CMK (cell line): ENCODE data around the gene CCNG1.
A peak's percentile ranks its signal among the peaks of the same experiment; 100 is the strongest.
"Not testable (repeated sequence)": the region's sequence is repeated elsewhere in the genome, so short reads cannot be mapped to it uniquely, and the experiment has no call there.

ENCODE experiments used
- DNase-seq: peaks from one replicate; pipeline ENCODE4 v3.0.0-alpha.2; 2010; ENCODE audit warnings: low read depth

The CCNG1 gene, protein sequence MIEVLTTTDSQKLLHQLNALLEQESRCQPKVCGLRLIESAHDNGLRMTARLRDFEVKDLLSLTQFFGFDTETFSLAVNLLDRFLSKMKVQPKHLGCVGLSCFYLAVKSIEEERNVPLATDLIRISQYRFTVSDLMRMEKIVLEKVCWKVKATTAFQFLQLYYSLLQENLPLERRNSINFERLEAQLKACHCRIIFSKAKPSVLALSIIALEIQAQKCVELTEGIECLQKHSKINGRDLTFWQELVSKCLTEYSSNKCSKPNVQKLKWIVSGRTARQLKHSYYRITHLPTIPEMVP

DNA sequence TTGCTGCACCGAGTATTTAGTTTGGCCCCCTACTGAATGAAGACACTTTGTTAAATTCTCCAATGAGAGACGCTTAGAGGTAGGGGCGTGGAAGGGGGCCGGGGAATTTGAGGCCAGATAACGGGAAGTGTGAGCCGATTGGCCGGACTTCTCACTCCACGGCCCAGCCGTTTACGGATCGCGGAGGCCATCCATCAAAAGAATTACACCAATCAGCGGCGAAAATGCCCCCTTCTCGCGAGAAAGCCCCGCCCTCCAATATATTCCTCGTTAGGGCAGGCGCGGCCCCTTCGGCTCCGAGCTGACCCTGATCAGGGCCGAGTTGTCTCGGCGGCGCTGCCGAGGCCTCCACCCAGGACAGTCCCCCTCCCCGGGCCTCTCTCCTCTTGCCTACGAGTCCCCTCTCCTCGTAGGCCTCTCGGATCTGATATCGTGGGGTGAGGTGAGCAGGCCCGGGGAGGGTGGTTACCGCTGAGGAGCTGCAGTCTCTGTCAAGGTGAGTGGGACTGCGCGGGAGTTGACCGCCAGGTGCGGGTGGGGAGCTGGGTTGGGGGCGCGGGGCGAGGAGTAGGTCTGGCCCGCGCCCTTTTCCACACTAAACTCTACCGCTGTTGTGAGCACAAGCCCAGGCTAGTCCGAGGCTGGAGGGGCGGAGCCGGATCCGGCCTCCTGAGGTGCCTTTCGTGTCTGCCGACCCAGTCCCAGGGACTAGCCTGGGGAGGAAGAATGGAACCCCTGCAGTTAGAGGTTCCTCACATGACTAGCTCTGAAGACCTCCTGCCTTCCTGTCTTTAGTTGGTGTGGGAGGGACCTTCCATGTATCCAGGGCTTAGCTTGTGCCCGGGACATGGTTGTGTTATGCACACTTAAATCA is at the start of gene CCNG1:
TSS of gene CCNG1 (plus strand) at position 287 of the 874 bp plus-strand sequence. CDS start 1,662 bp downstream, outside the sequence.
- DNase-seq = peak; percentile 76

DNA sequence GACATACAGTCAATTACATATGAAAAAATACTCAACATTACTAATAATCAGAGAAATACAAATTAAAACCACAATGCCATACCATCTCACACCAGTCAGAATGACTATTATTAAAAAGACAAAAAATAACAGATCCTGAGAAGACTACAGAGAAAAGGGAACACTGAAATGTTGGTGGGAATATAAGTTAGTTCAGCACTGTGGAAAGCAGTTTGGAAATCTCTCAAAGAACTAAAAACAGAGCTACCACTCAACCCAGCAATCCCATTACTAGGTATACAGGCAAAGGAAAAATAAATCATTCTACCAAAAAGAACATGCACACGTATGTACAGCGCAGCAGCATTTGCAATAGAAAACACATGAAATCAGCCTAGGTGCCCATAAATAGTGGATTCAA is 41.6 kb upstream of the CCNG1 start:
- no peak for DNase-seq

DNA sequence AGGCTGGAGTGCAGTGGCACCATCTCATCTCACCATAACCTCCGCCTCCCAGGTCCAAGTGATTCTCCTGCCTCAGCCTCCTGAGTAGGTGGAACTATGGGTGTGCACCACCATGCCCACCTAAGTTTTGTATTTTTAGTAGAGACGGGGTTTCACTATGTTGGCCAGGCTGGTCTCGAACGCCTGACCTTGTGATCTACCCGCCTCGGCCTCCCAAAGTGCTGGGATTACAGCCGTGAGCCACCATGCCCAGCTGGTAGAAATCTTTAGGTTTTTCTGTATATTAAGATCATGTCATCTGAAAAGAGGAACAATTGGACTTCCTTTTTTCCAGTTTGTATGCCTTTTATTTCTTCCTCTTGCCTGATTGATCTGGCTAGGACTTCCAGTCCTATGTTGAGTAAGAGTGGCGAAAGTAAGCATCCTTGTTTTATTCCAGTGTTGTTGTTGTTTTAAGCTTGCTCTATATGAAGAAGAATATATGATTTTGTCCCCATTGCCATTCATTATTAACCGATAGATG is 40.5 kb upstream of the CCNG1 start:
- not testable (repeated sequence) for DNase-seq

DNA sequence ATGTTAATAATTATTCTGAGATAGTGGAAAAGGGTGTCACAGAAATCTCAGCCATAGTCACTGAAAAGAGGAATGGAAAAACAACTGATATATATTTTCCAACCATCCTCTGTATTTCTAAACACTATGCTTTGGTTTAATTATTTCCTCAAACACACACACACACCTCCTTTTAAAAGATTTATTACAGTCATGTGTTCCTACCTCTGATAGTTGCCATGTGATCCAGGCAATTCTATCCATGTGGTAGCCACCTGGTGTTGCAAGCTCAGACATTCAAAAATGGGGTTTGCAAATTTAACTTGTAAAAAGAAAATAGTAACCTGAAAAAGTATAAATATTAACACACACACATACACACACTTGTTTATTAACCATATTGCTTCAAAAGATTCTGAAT is 40.0 kb upstream of the CCNG1 start:
- no peak for DNase-seq

DNA sequence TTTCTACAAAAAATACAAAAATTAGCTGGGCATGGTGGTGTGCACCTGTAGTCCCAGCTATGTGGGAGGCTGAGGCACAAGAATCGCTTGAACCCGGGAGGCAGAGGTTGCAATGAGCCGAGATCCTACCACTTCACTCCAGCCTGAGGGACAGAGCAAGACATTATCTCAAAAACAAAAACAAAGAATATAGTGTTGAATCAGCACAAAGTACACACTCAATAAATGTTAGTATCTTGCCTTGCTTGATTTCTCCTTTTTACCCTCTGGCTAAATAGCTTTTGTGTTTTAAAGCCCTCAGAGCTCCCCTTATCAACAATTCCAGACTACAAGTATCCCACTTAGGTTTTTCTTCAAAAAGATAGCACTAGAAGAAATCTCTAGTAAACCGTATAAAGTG is 37.5 kb upstream of the CCNG1 start:
- no peak for DNase-seq

DNA sequence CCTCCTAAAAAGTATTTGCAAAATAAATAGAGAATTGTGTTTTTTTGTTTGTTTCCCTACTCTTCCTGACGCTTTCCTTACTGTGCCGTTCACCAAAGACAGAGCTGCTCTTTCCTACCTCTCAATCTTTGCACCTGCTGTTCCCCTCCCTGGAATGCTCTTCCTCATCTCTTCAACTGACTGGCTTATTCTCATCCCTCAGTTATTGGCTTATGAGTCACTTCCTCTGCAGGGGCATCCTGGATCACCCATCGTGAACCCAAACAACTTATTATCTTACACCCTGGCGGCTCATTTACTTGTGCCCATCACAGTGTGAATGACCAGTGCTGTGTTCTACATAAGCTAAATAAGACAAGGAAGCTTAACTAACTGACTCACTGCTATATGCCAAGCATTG is 36.1 kb upstream of the CCNG1 start:
- no peak for DNase-seq

DNA sequence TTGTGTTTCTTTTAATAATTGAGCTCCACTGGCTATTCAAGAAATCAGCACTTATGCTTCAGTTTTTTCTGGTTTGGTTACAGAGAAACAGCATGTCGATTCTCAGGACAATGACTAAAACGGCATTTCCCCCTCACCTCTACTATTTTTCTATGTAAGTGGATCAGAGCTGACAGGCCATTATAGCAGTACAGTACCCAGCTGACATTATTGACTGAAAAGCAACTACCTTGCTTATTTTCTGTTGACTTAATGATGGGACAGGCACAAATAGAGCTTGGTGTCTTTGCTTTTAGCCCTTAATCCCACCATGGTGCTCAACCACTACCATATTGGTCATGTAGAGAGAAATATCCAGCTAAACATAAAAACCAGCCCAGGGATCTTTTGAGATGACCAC is 35.4 kb upstream of the CCNG1 start:
- DNase-seq = no peak

DNA sequence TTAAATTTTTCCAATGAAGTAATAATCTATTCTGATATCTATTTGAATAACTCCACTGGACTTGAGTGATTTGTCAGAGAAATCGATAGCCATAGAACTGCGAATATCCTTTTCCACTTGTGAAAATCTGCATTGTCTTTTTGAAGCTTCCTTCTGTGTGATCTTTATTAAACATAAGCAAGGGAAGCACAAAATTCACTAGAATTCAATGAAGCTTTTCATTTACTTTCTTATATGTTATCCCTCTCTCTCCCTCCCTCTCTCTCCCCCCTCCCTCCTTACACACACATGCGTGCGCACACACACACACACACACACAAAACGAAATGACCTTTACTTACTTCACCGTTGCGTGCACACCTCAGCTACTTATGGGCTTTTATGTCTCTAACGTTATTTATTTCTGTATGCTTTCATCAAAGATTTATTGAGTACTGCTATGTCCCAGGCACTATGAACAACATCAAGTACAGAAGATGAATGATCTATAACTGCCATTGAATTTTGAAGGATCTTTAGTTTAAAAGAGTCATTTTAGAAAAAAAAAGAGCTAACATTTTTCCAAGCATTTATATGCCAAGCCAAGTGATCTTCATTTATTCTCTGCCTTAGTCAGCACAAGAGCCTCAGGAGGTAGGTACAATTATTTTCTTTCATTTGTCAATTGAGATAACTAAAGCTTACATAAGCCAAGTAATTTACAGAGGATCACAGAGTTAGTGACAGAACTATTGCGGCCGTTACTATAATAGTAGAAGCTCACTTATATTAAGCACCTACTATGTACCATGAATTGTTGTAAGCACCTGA is 32.8 kb upstream of the CCNG1 start:
- no peak for DNase-seq

DNA sequence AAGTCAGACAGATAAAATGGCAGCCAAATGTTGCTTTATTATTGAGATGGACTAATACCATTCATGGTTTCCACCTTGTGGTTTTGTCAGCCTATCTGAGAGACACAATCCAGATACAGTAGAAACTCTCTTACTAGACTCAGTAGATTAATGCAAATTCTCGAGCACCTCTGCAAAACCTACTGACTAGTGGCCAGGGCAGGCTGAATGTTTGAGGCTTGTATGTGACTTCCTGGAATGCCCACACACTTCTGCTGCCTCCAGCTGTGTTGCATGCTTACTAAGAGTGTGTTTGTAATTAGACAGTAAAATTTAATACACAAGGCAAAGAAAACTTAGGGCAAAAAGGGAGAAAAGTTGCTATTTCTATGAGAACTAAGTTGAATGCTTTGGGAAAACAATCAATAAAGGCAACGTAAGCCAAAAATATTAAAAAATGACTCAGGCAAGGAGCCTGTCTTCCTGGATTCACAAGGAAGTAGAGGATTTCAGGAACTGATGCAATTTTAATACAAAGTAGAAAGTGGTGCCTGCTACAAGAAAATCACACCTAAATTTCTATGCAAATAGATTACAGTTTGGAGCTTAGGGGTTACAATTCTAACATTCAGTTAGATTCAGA is 30.2 kb upstream of the CCNG1 start:
- no peak for DNase-seq

DNA sequence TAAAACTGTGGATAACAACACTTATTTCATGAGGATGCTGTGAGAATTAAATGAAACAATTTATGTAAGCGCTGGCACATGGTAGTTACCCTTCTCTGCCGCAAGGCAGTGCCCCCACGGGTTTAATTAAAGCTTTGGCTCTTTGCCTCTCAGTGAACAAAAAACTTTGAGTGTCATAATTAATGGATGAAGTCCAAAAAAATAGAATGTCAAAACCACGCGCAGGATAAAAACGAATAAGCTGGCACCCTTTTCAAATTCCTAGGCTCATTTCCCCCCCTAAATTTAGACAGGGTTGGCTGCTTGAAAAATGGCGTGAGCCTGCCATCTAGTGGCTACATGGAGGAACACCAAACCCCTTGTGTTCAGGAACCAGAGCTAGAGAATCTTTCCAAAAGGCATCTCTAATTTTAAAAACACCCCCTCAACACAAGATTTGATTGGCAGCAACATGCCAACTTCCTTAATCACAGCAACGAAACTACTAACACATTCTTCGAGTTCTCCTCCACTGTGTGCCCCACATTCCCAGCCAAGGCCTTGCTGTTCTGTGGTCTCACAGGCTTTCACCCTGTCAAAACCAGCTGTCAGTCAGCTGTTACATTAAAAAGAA is 29.0 kb upstream of the CCNG1 start:
- DNase-seq = peak; percentile 21

DNA sequence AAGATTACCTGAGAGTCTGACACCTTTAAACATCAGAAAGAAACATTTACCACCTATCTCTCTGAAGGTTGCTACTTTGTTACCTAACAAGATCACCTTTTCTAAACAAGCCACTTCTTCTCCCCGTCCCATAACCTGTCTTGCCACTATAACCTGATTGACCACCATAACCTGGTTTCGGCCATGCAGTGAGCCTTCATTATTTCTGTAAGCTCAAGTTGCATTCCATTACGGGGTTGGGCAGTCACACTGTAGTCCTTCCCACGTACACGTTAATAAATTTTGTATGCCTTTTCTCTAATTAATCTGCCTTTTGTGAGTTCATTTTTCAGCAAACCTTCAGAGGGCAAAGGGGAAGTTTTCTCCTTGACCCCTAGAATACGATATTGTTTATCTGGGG is 28.0 kb upstream of the CCNG1 start:
- no peak for DNase-seq

DNA sequence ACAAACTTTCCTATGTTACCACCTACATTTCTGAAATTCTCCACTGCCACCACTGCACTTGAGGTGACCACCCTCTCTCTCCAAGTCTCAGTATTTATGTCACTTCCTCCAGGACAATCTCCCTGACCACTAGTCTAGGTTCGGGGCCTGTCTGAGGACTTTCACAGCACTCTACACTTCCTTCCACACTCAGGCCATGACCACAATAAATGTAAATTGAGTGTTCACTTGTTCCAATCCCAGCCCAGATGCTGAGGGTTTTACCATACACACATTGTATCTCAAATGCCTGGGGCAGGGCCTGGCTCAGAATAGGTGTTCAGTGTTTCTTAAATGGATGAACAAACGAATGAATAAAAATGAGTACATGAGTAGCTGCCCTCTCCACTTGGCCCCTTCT is 26.9 kb upstream of the CCNG1 start:
- DNase-seq = no peak

DNA sequence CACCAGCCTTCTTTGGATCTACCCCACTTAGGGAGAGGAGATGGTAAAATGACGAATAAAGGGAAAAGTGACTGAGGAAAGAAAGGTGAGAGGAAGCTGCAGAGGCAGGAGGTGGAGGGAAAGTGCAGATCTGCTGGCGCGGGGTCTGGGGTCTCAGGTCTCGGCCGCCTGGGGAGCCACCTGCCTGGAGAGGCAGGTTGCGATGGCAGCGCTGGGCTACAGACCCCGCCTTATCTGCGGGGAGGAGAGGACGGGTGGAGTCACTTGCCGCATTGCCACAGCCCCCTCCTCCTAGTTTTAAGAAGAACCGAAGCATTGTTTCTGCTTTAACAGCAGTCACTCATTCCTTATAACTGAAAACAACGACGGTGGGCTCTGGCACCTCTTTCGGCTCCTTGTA is 21.7 kb upstream of the CCNG1 start:
- not testable (repeated sequence) for DNase-seq

DNA sequence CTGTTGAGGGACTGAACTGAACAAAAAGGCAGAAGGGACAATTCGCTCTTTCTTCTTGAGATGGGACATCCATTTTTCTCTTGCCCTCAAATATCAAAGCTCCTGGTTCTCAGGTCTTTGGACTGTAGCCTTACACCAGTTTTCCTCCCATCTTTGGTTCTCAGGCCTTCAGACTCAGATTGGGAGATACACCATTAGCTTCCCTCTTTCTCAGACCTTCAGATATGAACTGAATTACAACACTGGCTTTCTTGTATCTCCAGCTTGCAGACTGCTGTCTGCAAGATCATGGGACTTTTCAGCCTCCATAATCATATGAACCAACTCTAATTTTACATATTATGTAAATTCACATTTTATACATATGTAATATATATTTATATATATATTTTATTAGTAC is 12.6 kb upstream of the CCNG1 start:
- DNase-seq = no peak

DNA sequence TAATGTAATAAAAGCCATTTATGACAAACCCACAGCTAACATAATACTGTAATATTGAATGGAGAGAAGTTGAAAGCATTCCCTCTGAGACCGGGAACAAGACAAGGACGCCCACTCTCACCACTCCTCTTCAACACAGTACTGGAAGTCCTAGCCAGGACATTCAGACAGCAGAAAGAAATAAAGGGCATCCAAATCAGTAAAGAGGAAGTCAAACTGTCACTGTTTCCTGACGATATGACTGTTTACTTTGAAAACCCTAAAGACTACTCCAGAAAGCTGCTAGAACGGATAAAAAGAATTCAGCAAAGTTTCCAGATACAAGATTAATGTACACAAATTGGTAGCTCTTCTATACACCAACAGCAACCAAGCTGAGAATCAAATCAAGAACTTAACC is 11.3 kb upstream of the CCNG1 start:
- DNase-seq = not testable (repeated sequence)

DNA sequence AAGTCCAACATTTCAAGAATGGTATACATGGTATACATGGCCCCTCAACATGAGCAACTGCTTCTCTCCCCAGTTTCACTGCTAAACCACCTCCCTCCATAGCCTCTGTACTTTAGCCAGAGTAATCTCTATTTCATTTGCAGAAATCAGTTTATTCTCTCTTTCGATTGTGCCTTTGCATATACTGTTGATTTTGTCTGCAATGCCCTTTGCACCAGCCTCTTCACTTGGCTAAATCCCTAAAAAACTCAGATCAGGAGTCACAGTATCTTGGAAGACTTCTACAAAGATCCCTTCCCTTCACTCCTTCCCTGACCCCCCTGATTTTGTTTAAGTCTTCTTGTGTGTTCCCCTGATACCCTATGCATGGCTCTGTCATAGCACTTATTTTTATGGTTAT is 4.9 kb upstream of the CCNG1 start:
- DNase-seq = no peak

DNA sequence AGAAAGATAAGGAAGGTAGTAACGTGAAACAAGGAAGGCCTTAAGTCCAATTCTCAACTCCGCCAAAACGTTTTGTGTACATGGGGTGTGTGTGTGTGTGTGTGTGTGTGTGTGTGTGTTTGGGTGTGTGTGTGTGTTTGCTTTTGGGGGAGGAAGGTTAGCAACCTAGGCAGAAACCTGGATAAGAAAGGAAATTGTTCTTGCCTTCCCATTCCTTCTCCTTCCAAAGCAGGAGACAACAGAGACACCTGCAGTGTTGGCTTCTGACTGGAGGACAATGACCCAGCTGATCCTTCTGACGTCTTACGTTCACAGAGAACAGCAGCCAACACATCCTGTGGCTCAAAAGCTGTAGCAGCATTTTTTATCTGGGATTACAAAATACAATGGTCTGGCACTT is 4.1 kb upstream of the CCNG1 start:
- DNase-seq = no peak

DNA sequence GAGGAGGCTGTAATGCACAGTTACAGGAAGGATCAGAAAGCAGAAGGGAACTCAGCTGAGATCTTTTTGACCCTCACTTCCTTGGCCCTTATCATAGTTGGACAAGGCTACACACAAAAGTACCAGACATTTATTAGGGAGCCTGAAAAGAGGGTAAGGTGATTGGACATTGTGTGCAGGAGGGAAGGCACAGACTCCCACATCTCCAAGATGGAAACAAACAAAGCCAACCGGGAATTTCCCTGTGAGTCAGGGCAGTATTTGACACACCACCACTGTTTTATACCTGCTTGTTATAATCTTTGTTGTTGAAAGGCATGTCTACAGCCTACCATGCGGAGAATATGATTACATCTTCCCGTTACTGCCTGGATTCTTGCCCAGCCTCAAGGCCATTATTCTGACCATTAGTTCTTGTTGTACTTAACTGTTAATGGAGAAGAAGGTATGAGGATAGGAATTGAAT is 3.0 kb upstream of the CCNG1 start:
- peak; percentile 62 for DNase-seq

DNA sequence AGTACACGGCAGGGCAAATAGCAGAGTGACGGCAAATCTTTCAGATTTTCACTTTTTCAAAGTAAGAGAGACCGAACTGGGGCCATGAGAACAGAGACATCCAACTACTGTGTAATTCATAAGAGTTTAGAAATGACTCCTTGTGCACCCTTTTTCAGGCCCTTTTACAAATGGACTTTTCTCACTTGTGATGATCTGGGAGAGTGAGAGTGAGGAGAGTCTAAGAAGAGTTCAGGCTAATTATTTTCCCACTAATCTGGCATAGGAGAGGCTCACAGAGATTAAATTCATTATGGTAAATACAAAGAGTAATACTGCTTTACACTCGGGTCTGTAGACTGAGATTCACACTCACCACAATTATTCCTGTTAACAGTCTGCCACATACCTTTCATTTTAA is 880 bp upstream of the CCNG1 start:
- no peak for DNase-seq

DNA sequence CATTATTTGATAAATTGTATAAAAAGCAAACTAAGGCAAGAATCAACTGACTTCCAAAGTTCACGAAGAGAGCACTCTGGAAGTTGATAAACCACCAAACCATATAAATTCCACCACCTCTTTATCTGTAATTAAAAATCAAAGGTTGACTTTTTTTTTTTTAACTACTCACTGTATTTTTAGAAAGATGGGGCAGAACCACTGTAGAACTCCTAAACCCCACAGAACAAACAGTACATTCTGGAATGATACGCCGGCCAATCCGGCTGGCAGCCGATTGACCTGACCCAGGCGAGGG is 435 bp upstream of the CCNG1 start:
- DNase-seq = no peak

DNA sequence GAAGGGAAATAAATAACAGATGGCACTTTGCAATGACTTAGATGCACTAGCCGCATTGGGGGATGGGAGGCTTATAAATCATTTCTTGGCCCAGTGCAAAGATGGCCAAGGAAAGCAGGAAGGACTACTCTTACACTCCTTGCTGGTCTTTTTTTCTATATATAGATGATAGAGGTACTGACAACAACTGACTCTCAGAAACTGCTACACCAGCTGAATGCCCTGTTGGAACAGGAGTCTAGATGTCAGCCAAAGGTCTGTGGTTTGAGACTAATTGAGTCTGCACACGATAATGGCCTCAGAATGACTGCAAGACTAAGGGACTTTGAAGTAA is 1.7 kb downstream of the CCNG1 start:
- DNase-seq = peak; percentile 27

DNA sequence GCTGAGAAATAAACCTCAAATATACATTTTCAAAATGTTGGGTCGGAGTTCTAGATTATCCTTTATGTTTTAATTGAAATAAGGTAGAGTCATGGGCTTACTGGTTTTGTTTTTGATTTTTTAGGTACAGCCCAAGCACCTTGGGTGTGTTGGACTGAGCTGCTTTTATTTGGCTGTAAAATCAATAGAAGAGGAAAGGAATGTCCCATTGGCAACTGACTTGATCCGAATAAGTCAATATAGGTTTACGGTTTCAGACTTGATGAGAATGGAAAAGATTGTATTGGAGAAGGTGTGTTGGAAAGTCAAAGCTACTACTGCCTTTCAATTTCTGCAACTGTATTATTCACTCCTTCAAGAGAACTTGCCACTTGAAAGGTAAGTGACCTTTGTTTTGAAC is 3.6 kb downstream of the CCNG1 start:
- DNase-seq = no peak
